HepG2 (cell line): ENCODE data around the gene TRAF5. TPM values are rescaled to one million over a fixed set of nuclear protein-coding genes. Genes with fewer than 3 reads are reported as not detected.

Source experiments
- ATAC-seq: fragments of 200-7000 bp; cut with Tn5 transposase; 3 replicates; pipeline ENCODE4 v1.9.1; 2020; ENCODE audit warnings: mild to moderate bottlenecking, moderate library complexity
- BruUV-seq: library from RNA; stranded (reverse); fragments of 400-500 nt; replicated peaks from 2 replicates; lab custom pipeline; 2021; lab: Mats Ljungman, UMichigan
- CTCF ChIA-PET: fragments of 300-600 bp; formaldehyde crosslinking; extraction: SDS; loops from one replicate; lab custom pipeline; 2021; ENCODE audit warnings: low total read pairs, inconsistent platforms, low intra/inter-chr PET ratio; lab: Yijun Ruan, JAX
- POLR2A ChIA-PET: fragments of 350-600 bp; sonication (Branson Sonifier 250); formaldehyde crosslinking; loops from one replicate; lab custom pipeline; 2020; ENCODE audit warnings: antibody characterized with exemption, inconsistent platforms; lab: Yijun Ruan, JAX
- DNase-seq: peaks from one replicate; pipeline ENCODE4 v3.0.0-alpha.2; 2015; ENCODE audit warnings: low spot score
- FAIRE-seq: peaks from 3 replicates; lab custom pipeline; 2011; peaks lifted over from hg19 to GRCh38; lab: Jason Lieb, UNC
- H2AFZ ChIP-seq: one replicate; pipeline ENCODE4 v1.6.1; 2011; ENCODE audit warnings: low read length, inconsistent platforms
- H3K27ac ChIP-seq: fragments of 300-600 bp; 3 replicates; pipeline ENCODE4 v1.8.0; 2011; ENCODE audit warnings: mixed run types, mild to moderate bottlenecking, mixed read lengths, low read length, inconsistent platforms; ENCODE audit not compliant: insufficient read depth; ENCODE audit errors: extremely low read length
- H3K27me3 ChIP-seq, 2 experiments: fragments of 200-600 bp in 1 of 2; 2 replicates in 1 of 2; 3 replicates in 1 of 2; pipeline versions ENCODE4 v1.6.0 to v1.8.0; 2011; ENCODE audit warnings: low read length in 2 of 2, mild to moderate bottlenecking in 2 of 2, moderate library complexity in 2 of 2, inconsistent platforms in 1 of 2; ENCODE audit not compliant: insufficient read depth in 2 of 2, control insufficient read depth in 1 of 2
- H3K36me3 ChIP-seq, 2 experiments: fragments of 200-600 bp in 1 of 2; replicated peaks in 1 of 2; 2 replicates in 1 of 2; 3 replicates in 1 of 2; pipeline versions ENCODE4 v1.5.1 to v1.8.0; 2011; ENCODE audit warnings: low read length in 2 of 2, inconsistent platforms in 1 of 2; ENCODE audit not compliant: insufficient read depth in 2 of 2, control insufficient read depth in 1 of 2
- H3K4me1 ChIP-seq: 2 replicates; pipeline ENCODE4 v1.5.1; 2012; ENCODE audit warnings: low read length, inconsistent platforms; ENCODE audit not compliant: insufficient read depth
- H3K4me2 ChIP-seq: 2 replicates; pipeline ENCODE4 v1.6.0; 2011; ENCODE audit warnings: low read depth, low read length, inconsistent platforms
- H3K4me3 ChIP-seq, 3 experiments: fragments of 200-600 bp in 1 of 3; sonication (generic), shearing (Covaris generic) in 1 of 3; replicated peaks in 1 of 3; 2 replicates each; pipeline ENCODE4 v1.5.1; 2011 to 2016; ENCODE audit warnings: low read length in 3 of 3, inconsistent platforms in 2 of 3, low read depth in 2 of 3, mild to moderate bottlenecking in 2 of 3, control low read depth in 1 of 3, mixed read lengths in 1 of 3; ENCODE audit not compliant: insufficient read depth in 1 of 3
- H3K79me2 ChIP-seq: one replicate; pipeline ENCODE4 v1.6.1; 2011; ENCODE audit warnings: low read length, inconsistent platforms; ENCODE audit not compliant: insufficient read depth
- H3K9ac ChIP-seq: 2 replicates; pipeline ENCODE4 v1.6.0; 2011; ENCODE audit warnings: mild to moderate bottlenecking, low read depth, low read length, inconsistent platforms; ENCODE audit not compliant: insufficient read depth
- H3K9me3 ChIP-seq: 2 replicates; pipeline ENCODE4 v1.5.1; 2012; ENCODE audit warnings: mild to moderate bottlenecking, low read length
- H4K20me1 ChIP-seq: 2 replicates; pipeline ENCODE4 v1.6.0; 2011; ENCODE audit warnings: inconsistent platforms, mild to moderate bottlenecking, low read length, moderate library complexity; ENCODE audit not compliant: insufficient read depth
- MIER2 ChIP-seq: IDR thresholded peaks from 2 replicates; pipeline ENCODE4 v1.6.1; 2016; ENCODE audit warnings: missing biosample characterization, missing genetic modification reagents
- SOX6 ChIP-seq, 2 experiments: fragments of 450-650 bp in 1 of 2; sonication (generic) in 1 of 2; formaldehyde crosslinking in 1 of 2; IDR thresholded peaks; 2 replicates each; pipeline versions ENCODE4 v1.4.0 to v1.6.1; 2017 to 2020; ENCODE audit warnings: antibody characterized with exemption in 1 of 2, mild to moderate bottlenecking in 1 of 2, missing genetic modification reagents in 1 of 2
- SP4 ChIP-seq: sonication (generic); formaldehyde crosslinking; IDR thresholded peaks from 2 replicates; pipeline ENCODE4 v1.8.1; 2023; ENCODE audit warnings: mild to moderate bottlenecking, missing genetic modification reagents
- SRSF1 ChIP-seq: fragments of 200-400 bp; formaldehyde crosslinking; optimal IDR thresholded peaks from 2 replicates; pipeline ENCODE3; 2017; ENCODE audit warnings: mild to moderate bottlenecking, low read depth, low read length, moderate library complexity
- TBX2 ChIP-seq: sonication (generic); formaldehyde crosslinking; IDR thresholded peaks from 2 replicates; pipeline ENCODE4 v1.5.0; 2020; ENCODE audit warnings: missing genetic modification reagents, mild to moderate bottlenecking, borderline replicate concordance
- TEAD3 ChIP-seq: optimal IDR thresholded peaks from 2 replicates; pipeline ENCODE3; 2016; ENCODE audit warnings: borderline replicate concordance
- ZMAT3 ChIP-seq: sonication (generic); formaldehyde crosslinking; conservative IDR thresholded peaks from 2 replicates; pipeline ENCODE4 v1.7.0; 2021; ENCODE audit warnings: missing genetic modification reagents
- ZNF207 ChIP-seq: fragments of 450-650 bp; IDR thresholded peaks from 2 replicates; pipeline ENCODE4 v1.6.1; 2016; ENCODE audit warnings: antibody characterized with exemption, borderline replicate concordance
- ZNF552 ChIP-seq: sonication (generic); formaldehyde crosslinking; IDR thresholded peaks from 2 replicates; pipeline ENCODE4 v1.9.0; 2022; ENCODE audit warnings: missing genetic modification reagents, mild to moderate bottlenecking, borderline replicate concordance
- ZNF639 ChIP-seq: conservative IDR thresholded peaks from 2 replicates; pipeline ENCODE4 v1.6.1; 2018; ENCODE audit warnings: missing genetic modification reagents
- ZNF709 ChIP-seq: sonication (generic); formaldehyde crosslinking; IDR thresholded peaks from 2 replicates; pipeline ENCODE4 v1.5.0; 2020; ENCODE audit warnings: mild to moderate bottlenecking, missing genetic modification reagents
- ZNF773 ChIP-seq: sonication (generic); formaldehyde crosslinking; IDR thresholded peaks from 2 replicates; pipeline ENCODE4 v1.4.0; 2020; ENCODE audit warnings: missing genetic modification reagents, borderline replicate concordance
- ZNF816 ChIP-seq: sonication (generic); formaldehyde crosslinking; IDR thresholded peaks from 2 replicates; pipeline ENCODE4 v1.8.0; 2022; ENCODE audit warnings: missing genetic modification reagents, mild to moderate bottlenecking, borderline replicate concordance
- WGBS: methylation state at CpG from one replicate; pipeline ENCODE4 v1.1.6; 2017; ENCODE audit warnings: low lambda C conversion rate; 5-methylcytosine and 5-hydroxymethylcytosine counted together
- in situ Hi-C: cut with HindIII; loops from 2 replicates; pipeline ENCODE4 v1.10.0; 2017; ENCODE audit warnings: low pct_unique_long_range_greater_than_20kb; ENCODE audit not compliant: extremely low pct_ligation_motif_present
- intact Hi-C: fragments of 100-400 bp; cut with micrococcal nuclease; formaldehyde crosslinking; loops from one replicate; pipeline ENCODE4 v1.10.0; 2022; ENCODE audit not compliant: unreplicated experiment
- polyA plus RNA-seq, 8 experiments: library from polyadenylated mRNA; depleted of rRNA in 3 of 8; stranded (reverse) in 7 of 8; unstranded in 1 of 8; fragments of >200 nt; fragmentation: Illumina TruSeq in 4 of 8; extraction: Trizol in 4 of 8; gene quantifications; 2 replicates each; pipeline versions ENCODE4 v1.2.1 to v1.2.3, GENCODE V29; 2011 to 2016; ENCODE audit warnings: low read depth in 4 of 8, missing spikeins in 1 of 8, mixed read lengths in 1 of 8; ENCODE audit not compliant: insufficient read depth in 1 of 8
- total RNA-seq, 5 experiments: library from RNA; depleted of rRNA; stranded (reverse); fragments of >200 nt; fragmentation: Illumina TruSeq; extraction: Trizol; gene quantifications; 2 replicates each; pipeline ENCODE4 v1.2.3, GENCODE V29; 2016; ENCODE audit warnings: low read depth in 1 of 5
- TF ChIP-seq, protein P1 (sequence below): IDR thresholded peaks from 2 replicates; pipeline ENCODE4 v1.6.1; 2016; ENCODE audit warnings: low read depth, control low read depth
- TF ChIP-seq, protein P2 (sequence below): sonication (generic); formaldehyde crosslinking; IDR thresholded peaks from 2 replicates; pipeline ENCODE4 v1.8.1; 2022; ENCODE audit warnings: mild to moderate bottlenecking, missing genetic modification reagents

The TRAF5 gene
- total and polyA plus RNA-seq, 2 of the 13 experiments (the other 11 are each of a cell fraction or from before 2014, with no cell fraction given) = 0.27 to 1.6 TPM

GRCh38 chr1:211285196-211285595 is 41.4 kb upstream of the TRAF5 start:
- Histone ChIP-seq H3K27ac (no peak overlapping the region), H4K20me1 (peaks cover 3% of the 10 kb centered on the region; the same call in 1 of the 2 replicates), H2AFZ (no peak overlapping the region), H3K27me3 (no peaks in the 10 kb centered on the region), H3K79me2 (no peaks in the 10 kb centered on the region), H3K4me1 (no peaks in the 10 kb centered on the region), H3K9ac (no peak overlapping the region), H3K4me3 (no peak overlapping the region), H3K4me2 (no peak overlapping the region), H3K9me3 (no peaks in the 10 kb centered on the region), H3K36me3 (peaks cover 6 to 37% of the 10 kb centered on the region in 2 experiments)
- in situ Hi-C loops (no loop called here), intact Hi-C loops (no loop called here)
- ChIA-PET CTCF (no interaction called here), POLR2A (no interaction called here)
- BruUV-seq = no TSS peak
- no peak for ATAC-seq
- TF ChIP-seq, protein P1, sequence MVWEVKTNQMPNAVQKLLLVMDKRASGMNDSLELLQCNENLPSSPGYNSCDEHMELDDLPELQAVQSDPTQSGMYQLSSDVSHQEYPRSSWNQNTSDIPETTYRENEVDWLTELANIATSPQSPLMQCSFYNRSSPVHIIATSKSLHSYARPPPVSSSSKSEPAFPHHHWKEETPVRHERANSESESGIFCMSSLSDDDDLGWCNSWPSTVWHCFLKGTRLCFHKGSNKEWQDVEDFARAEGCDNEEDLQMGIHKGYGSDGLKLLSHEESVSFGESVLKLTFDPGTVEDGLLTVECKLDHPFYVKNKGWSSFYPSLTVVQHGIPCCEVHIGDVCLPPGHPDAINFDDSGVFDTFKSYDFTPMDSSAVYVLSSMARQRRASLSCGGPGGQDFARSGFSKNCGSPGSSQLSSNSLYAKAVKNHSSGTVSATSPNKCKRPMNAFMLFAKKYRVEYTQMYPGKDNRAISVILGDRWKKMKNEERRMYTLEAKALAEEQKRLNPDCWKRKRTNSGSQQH = no peak
- no peak for TF ChIP-seq SOX6 (IDR thresholded peaks at IDR 0.05)
- no peak for TF ChIP-seq SOX6 (CRISPR knock-in tag; IDR thresholded peaks at IDR 0.05)
- TF ChIP-seq TEAD3 = no peak
- TF ChIP-seq ZNF207 = no peak
- TF ChIP-seq ZNF816 (CRISPR knock-in tag) = no peak
- no peak for TF ChIP-seq TBX2 (CRISPR knock-in tag)
- TF ChIP-seq ZNF552 (CRISPR knock-in tag) = no peak
- TF ChIP-seq MIER2 (CRISPR knock-in tag) = no peak
- no peak for TF ChIP-seq SRSF1
- TF ChIP-seq SP4 (CRISPR knock-in tag) = no peak
- no peak for TF ChIP-seq ZMAT3 (CRISPR knock-in tag)
- no peak for TF ChIP-seq ZNF709 (CRISPR knock-in tag)
- TF ChIP-seq, protein P2, sequence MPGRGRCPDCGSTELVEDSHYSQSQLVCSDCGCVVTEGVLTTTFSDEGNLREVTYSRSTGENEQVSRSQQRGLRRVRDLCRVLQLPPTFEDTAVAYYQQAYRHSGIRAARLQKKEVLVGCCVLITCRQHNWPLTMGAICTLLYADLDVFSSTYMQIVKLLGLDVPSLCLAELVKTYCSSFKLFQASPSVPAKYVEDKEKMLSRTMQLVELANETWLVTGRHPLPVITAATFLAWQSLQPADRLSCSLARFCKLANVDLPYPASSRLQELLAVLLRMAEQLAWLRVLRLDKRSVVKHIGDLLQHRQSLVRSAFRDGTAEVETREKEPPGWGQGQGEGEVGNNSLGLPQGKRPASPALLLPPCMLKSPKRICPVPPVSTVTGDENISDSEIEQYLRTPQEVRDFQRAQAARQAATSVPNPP (CRISPR knock-in tag) = no peak
- no peak for TF ChIP-seq ZNF773 (CRISPR knock-in tag)
- TF ChIP-seq ZNF639 (CRISPR knock-in tag) = no peak
- no peak for DNase-seq
- WGBS = 93% methylated on average over 4 of the region's 4 CpGs
- no peak for FAIRE-seq
